Adrenal gland (tissue), 12 donors: ENCODE measurements around the gene RUNX1. TPM values are rescaled to one million over a fixed set of nuclear protein-coding genes. Genes with fewer than 3 reads are reported as not detected.

ENCODE experiments used
- DNase-seq, 7 donors: peaks; one replicate each; pipeline ENCODE4 v3.0.0-alpha.2; 2019 to 2020
- H3K27ac ChIP-seq, 5 donors: fragments of 200-600 bp; sonication (generic) in 4 of 5; 1 replicate in 3 of 5; 2 replicates in 2 of 5; pipeline versions ENCODE4 v1.5.1 to v1.8.0; 2016 to 2020; ENCODE audit warnings: mild to moderate bottlenecking in 1 of 5
- H3K27me3 ChIP-seq: fragments of 200-600 bp; 2 replicates; pipeline ENCODE4 v1.8.0; 2021
- H3K36me3 ChIP-seq, 2 donors: fragments of 200-600 bp; replicated peaks in 1 of 2; 1 replicate in 1 of 2; 2 replicates in 1 of 2; pipeline versions ENCODE4 v1.5.1 to v1.8.0; 2018 to 2022
- H3K4me1 ChIP-seq, 2 donors: fragments of 200-600 bp; replicated peaks in 1 of 2; 1 replicate in 1 of 2; 2 replicates in 1 of 2; pipeline versions ENCODE4 v1.5.1 to v1.8.0; 2018 to 2021
- H3K4me3 ChIP-seq, 4 donors: fragments of 200-600 bp; sonication (generic) in 3 of 4; one replicate each; pipeline ENCODE4 v1.5.1; 2016 to 2018
- H3K9me3 ChIP-seq, 3 donors: fragments of 200-600 bp; sonication (generic) in 1 of 3; replicated peaks in 1 of 3; 1 replicate in 2 of 3; 2 replicates in 1 of 3; pipeline versions ENCODE4 v1.5.1 to v1.8.0; 2016 to 2021
- CTCF ChIP-seq, 6 experiments: fragments of 450-650 bp in 4 of 6; fragments of 200-600 bp in 2 of 6; sonication (generic) in 1 of 6; IDR thresholded peaks; 1 replicate in 5 of 6; 2 replicates in 1 of 6; pipeline versions ENCODE4 v1.5.1 to v1.8.0; 2016 to 2021; ENCODE audit warnings: antibody characterized with exemption in 6 of 6, mild to moderate bottlenecking in 2 of 6, moderate library complexity in 1 of 6
- POLR2A ChIP-seq, 2 donors: fragments of 450-650 bp; IDR thresholded peaks; one replicate each; pipeline ENCODE4 v1.6.1; 2017; ENCODE audit warnings: antibody characterized with exemption in 2 of 2, mild to moderate bottlenecking in 2 of 2, moderate library complexity in 1 of 2
- WGBS, 4 donors: extraction: QIAGEN DNeasy Blood & Tissue Kit in 2 of 4; methylation state at CpG; one replicate each; pipeline versions ENCODE4 v1.1.5 to v1.1.7; 2013 to 2017; 5-methylcytosine and 5-hydroxymethylcytosine counted together
- intact Hi-C, 2 donors: fragments of 100-400 bp; cut with DNase I; formaldehyde crosslinking; loops; one replicate each; pipeline versions ENCODE4 v1.14.1 to v1.15.0; 2022 to 2023
- polyA plus RNA-seq, 3 donors: library from polyadenylated mRNA; stranded (reverse); fragments of 200-250 nt in 2 of 3; fragments of 350-450 nt in 1 of 3; fragmentation: Illumina TruSeq in 1 of 3; extraction: RNeasy Lipid Tissue Mini Kit (QIAGEN cat#74804) in 1 of 3; gene quantifications; one replicate each; pipeline ENCODE4 v1.2.3, GENCODE V29; 2013 to 2014
- total RNA-seq, 9 donors: library from RNA; depleted of rRNA in 4 of 9; stranded (reverse); fragments of >200 nt in 4 of 9; fragments of 120-200 nt in 1 of 9; fragmentation: NEBNext Ultra II Directional in 1 of 9; extraction: Animal tissue kit (Norgen Biotek cat#: 25700) in 1 of 9; gene quantifications; one replicate each; pipeline versions ENCODE4 v1.1.0 to v1.2.4, GENCODE V29; 2013 to 2023
- donor health status: healthy with polysubstance abuse.
- donor health status: Bipolar disorder and iron deficiency.
- donor health status: DM: yes; HTN: yes; CAD: no.
- donor health status: DM: no; HTN: no; CAD: no.
- donor health status: DM: no; HTN: no; CAD: no.
- donor health status: DM: yes; HTN: yes; CAD: no.

Gene RUNX1
- total and polyA plus RNA-seq, 12 donors, result 0.83 to 27.2 (median 8.2) TPM

GRCh38 chr21:35050348-35051286, 1.5 kb upstream of the RUNX1 start:
- Histone ChIP-seq H3K4me3 (no peak overlapping the region), H3K9me3 (no peaks in the 10 kb centered on the region), H3K27me3 (peaks cover 7% of the 10 kb centered on the region), H3K4me1 (peaks cover 0 to 5% of the 10 kb centered on the region in 2 donors), H3K27ac (peak overlapping the region in 1 of 5 donors; percentile 53), H3K36me3 (no peaks in the 10 kb centered on the region)
- no peak for DNase-seq
- intact Hi-C loops, result loop anchor here in 1 of 2 donors (10.0 kb wide), 1 partner anchor 354 kb away; no protein-coding TSS in a partner anchor
- no peak for TF ChIP-seq CTCF (IDR thresholded peaks at IDR 0.05)
- TF ChIP-seq POLR2A (IDR thresholded peaks at IDR 0.05), result no peak
- 75 to 79% (median 76%) methylated on average over 15 of the region's 15 CpGs for WGBS, 4 donors

DNA sequence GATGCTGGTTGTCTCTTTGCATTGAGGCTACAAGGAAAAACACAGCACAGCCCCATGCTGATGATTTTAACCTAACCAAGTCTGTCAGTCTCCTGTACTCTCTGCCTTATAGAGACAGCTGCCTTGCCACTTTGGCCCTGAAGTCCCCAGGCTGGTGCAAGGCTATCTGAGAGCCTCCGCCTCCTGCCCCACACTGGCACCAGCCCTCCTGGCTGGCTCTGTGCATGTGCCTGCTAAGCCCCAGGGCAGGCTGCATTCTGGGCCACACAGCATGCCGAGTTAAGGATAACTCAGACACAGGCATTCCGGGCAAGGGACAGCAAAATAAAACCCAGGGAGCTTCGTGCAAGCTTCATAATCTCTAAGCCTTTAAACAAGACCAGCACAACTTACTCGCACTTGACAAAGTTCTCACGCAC, 910 bp downstream of the RUNX1 start:
- intact Hi-C loops, result loop anchor here in 1 of 2 donors (10.0 kb wide), 1 partner anchor 303 kb away; no protein-coding TSS in a partner anchor
- no peaks in the 10 kb centered on the region for H3K9me3 ChIP-seq
- no peaks in the 10 kb centered on the region for H3K36me3 ChIP-seq
- peak in 3 of 7 donors; percentile 13 to 33 (median 23) for DNase-seq
- peak overlapping the region in 1 of 5 donors; percentile 67 for H3K27ac ChIP-seq
- H3K27me3 ChIP-seq, result peaks cover 8% of the 10 kb centered on the region
- TF ChIP-seq CTCF (IDR thresholded peaks at IDR 0.05), result no peak
- TF ChIP-seq POLR2A (IDR thresholded peaks at IDR 0.05), result no peak
- WGBS, 4 donors, result 65 to 71% (median 65%) methylated on average over 4 to 6 of the region's 6 CpGs
- H3K4me1 ChIP-seq, result peaks cover 0 to 5% of the 10 kb centered on the region in 2 donors
- peak overlapping the region in 1 of 4 donors; percentile 23 for H3K4me3 ChIP-seq

GRCh38 chr21:35046880-35047229, 2.2 kb downstream of the RUNX1 start:
- intact Hi-C loops, result loop anchor here in 1 of 2 donors (10.0 kb wide), 1 partner anchor 302 kb away; no protein-coding TSS in a partner anchor

More at GRCh38 chr21:35046880-35047229, 2.2 kb downstream of the RUNX1 start:
- TF ChIP-seq POLR2A (IDR thresholded peaks at IDR 0.05) (no peak), CTCF (IDR thresholded peaks at IDR 0.05) (no peak)
- Histone ChIP-seq H3K27ac (peak overlapping the region in 1 of 5 donors; percentile 19), H3K9me3 (no peaks in the 10 kb centered on the region), H3K27me3 (peaks cover 8% of the 10 kb centered on the region), H3K4me3 (peak overlapping the region in 1 of 4 donors; percentile 23), H3K4me1 (peaks cover 0 to 5% of the 10 kb centered on the region in 2 donors), H3K36me3 (no peaks in the 10 kb centered on the region)
- 33 to 50% (median 43%) methylated on average over 8 of the region's 8 CpGs for WGBS, 4 donors
- DNase-seq, result peak in 1 of 7 donors; percentile 15
